Activated CD4-positive, alpha-beta T cell treated with anti-CD3 and anti-CD28 coated beads, Interleukin-2, amount 50 U/mL, for 16 hours (primary cell): Measurements from ENCODE around the gene ALDH8A1.

Experiments used
- DNase-seq: peaks from one replicate; pipeline ENCODE4 v3.0.0-alpha.2; 2020

Gene ALDH8A1

GRCh38 chr6:134949927-134950326, at the start of gene ALDH8A1:
Gene ALDH8A1 (minus strand): TSS chr6:134950101. CDS start chr6:134950053, 48 bp downstream.
- no peak for DNase-seq

GRCh38 chr6:134999107-134999506, 49.2 kb upstream of the ALDH8A1 start:
- no peak for DNase-seq

GRCh38 chr6:134997133-134997995, 47.5 kb upstream of the ALDH8A1 start:
- no peak for DNase-seq

GRCh38 chr6:134995536-134995935, 45.6 kb upstream of the ALDH8A1 start:
- DNase-seq, result no peak

- DNase-seq, result no peak
Measured at GRCh38 chr6:134994431-134994830, 44.5 kb upstream of the ALDH8A1 start.

- no peak for DNase-seq
Measured at GRCh38 chr6:134992155-134992554, 42.3 kb upstream of the ALDH8A1 start.

GRCh38 chr6:134990262-134990661, 40.4 kb upstream of the ALDH8A1 start:
- no peak for DNase-seq

GRCh38 chr6:134984821-134985220, 34.9 kb upstream of the ALDH8A1 start:
- DNase-seq, result no peak

GRCh38 chr6:134983823-134984222, 33.9 kb upstream of the ALDH8A1 start:
- peak; percentile 56 for DNase-seq

GRCh38 chr6:134982161-134982560, 32.3 kb upstream of the ALDH8A1 start:
- DNase-seq, result peak; percentile 80

- peak; percentile 79 for DNase-seq
Measured at GRCh38 chr6:134980846-134981245, 30.9 kb upstream of the ALDH8A1 start.

- DNase-seq, result peak; percentile 96
Measured at GRCh38 chr6:134979142-134979541, 29.2 kb upstream of the ALDH8A1 start.

- no peak for DNase-seq
Measured at GRCh38 chr6:134974370-134974769, 24.5 kb upstream of the ALDH8A1 start.

GRCh38 chr6:134967711-134968110, 17.8 kb upstream of the ALDH8A1 start:
- DNase-seq, result no peak

- DNase-seq, result no peak
Measured at GRCh38 chr6:134964451-134965203, 14.7 kb upstream of the ALDH8A1 start.

- no peak for DNase-seq
Measured at GRCh38 chr6:134962421-134962820, 12.5 kb upstream of the ALDH8A1 start.

- no peak for DNase-seq
Measured at GRCh38 chr6:134961366-134961765, 11.5 kb upstream of the ALDH8A1 start.

GRCh38 chr6:134959603-134960002, 9.7 kb upstream of the ALDH8A1 start:
- no peak for DNase-seq

GRCh38 chr6:134956676-134957075, 6.8 kb upstream of the ALDH8A1 start:
- no peak for DNase-seq

- no peak for DNase-seq
Measured at GRCh38 chr6:134956032-134956431, 6.1 kb upstream of the ALDH8A1 start.

GRCh38 chr6:134954272-134955000, 4.5 kb upstream of the ALDH8A1 start:
- DNase-seq, result no peak

- DNase-seq, result no peak
Measured at GRCh38 chr6:134951494-134952263, 1.8 kb upstream of the ALDH8A1 start.

GRCh38 chr6:134950482-134950881, 581 bp upstream of the ALDH8A1 start:
- DNase-seq, result no peak
